ENCODE measurements around the gene ACTA2.

ACTA2 gene

GRCh38 chr10:88964869-88965415 is 12.4 kb upstream of the ACTA2 start:
- no peak for TF ChIP-seq CTCF (conservative IDR thresholded peaks at IDR 0.05; ENCODE audit: low read depth, low read length)
- no peak for DNase-seq (ENCODE audit: low read depth)
- H3K4me3 ChIP-seq (ENCODE audit: low read length), result no peak overlapping the region

GRCh38 chr10:88964360-88964759 is 11.8 kb upstream of the ACTA2 start:
- no peak for DNase-seq (ENCODE audit: low read depth)
- TF ChIP-seq CTCF (conservative IDR thresholded peaks at IDR 0.05; ENCODE audit: low read depth, low read length), result no peak
- H3K4me3 ChIP-seq (ENCODE audit: low read length), result no peak overlapping the region

- H3K4me3 ChIP-seq (ENCODE audit: low read length), result no peak overlapping the region
- TF ChIP-seq CTCF (conservative IDR thresholded peaks at IDR 0.05; ENCODE audit: low read depth, low read length), result no peak
- DNase-seq (ENCODE audit: low read depth), result no peak
Observed at GRCh38 chr10:88963318-88963717, 10.7 kb upstream of the ACTA2 start.

- DNase-seq (ENCODE audit: low read depth), result no peak
- no peak for TF ChIP-seq CTCF (conservative IDR thresholded peaks at IDR 0.05; ENCODE audit: low read depth, low read length)
- no peak overlapping the region for H3K4me3 ChIP-seq (ENCODE audit: low read length)
Observed at GRCh38 chr10:88962336-88962735, 9.8 kb upstream of the ACTA2 start.

GRCh38 chr10:88961266-88961665 is 8.7 kb upstream of the ACTA2 start:
- no peak overlapping the region for H3K4me3 ChIP-seq (ENCODE audit: low read length)
- TF ChIP-seq CTCF (conservative IDR thresholded peaks at IDR 0.05; ENCODE audit: low read depth, low read length), result no peak
- no peak for DNase-seq (ENCODE audit: low read depth)

GRCh38 chr10:88960802-88961201 is 8.2 kb upstream of the ACTA2 start:
- no peak overlapping the region for H3K4me3 ChIP-seq (ENCODE audit: low read length)
- TF ChIP-seq CTCF (conservative IDR thresholded peaks at IDR 0.05; ENCODE audit: low read depth, low read length), result no peak
- no peak for DNase-seq (ENCODE audit: low read depth)

GRCh38 chr10:88958721-88959120 is 6.1 kb upstream of the ACTA2 start:
- H3K4me3 ChIP-seq (ENCODE audit: low read length), result no peak overlapping the region
- DNase-seq (ENCODE audit: low read depth), result no peak
- TF ChIP-seq CTCF (conservative IDR thresholded peaks at IDR 0.05; ENCODE audit: low read depth, low read length), result no peak

Measured in retinal pigment epithelial cell (primary cell).